Mononuclear cell (primary cell): ENCODE data around the gene IMMP2L. TPM values are rescaled to one million over a fixed set of nuclear protein-coding genes. Genes with fewer than 3 reads are reported as not detected.

Experiments
- H3K27me3 ChIP-seq: 2 replicates; pipeline ENCODE4 v1.6.0; 2011; ENCODE audit warnings: low read length, control low read depth; ENCODE audit not compliant: insufficient read depth
- H3K4me1 ChIP-seq: 2 replicates; pipeline ENCODE4 v1.5.1; 2011; ENCODE audit warnings: mild to moderate bottlenecking, low read length, control low read depth; ENCODE audit not compliant: insufficient read depth
- H3K4me3 ChIP-seq: 2 replicates; pipeline ENCODE4 v1.5.1; 2011; ENCODE audit warnings: mild to moderate bottlenecking, low read length, moderate library complexity
- H3K9me3 ChIP-seq: 2 replicates; pipeline ENCODE4 v1.5.1; 2011; ENCODE audit warnings: low read depth, mild to moderate bottlenecking, control low read depth, low read length
- total RNA-seq: library from RNA; depleted of rRNA; stranded (reverse); fragments of >200 nt; gene quantifications from one replicate; pipeline ENCODE4 v1.2.3, GENCODE V29; 2012

Gene IMMP2L
- total RNA-seq, 1 donor, result 14.6 TPM

GRCh38 chr7:110780712-110781111 is 781.6 kb downstream of the IMMP2L start:
- Histone ChIP-seq H3K4me3 (no peak overlapping the region), H3K4me1 (no peaks in the 10 kb centered on the region), H3K27me3 (no peaks in the 10 kb centered on the region), H3K9me3 (no peaks in the 10 kb centered on the region)

GRCh38 chr7:110779339-110779738 is 783.0 kb downstream of the IMMP2L start:
- no peak overlapping the region for H3K4me3 ChIP-seq
- no peaks in the 10 kb centered on the region for H3K27me3 ChIP-seq
- no peaks in the 10 kb centered on the region for H3K4me1 ChIP-seq
- no peaks in the 10 kb centered on the region for H3K9me3 ChIP-seq

GRCh38 chr7:110775046-110775445 is 787.2 kb downstream of the IMMP2L start:
- Histone ChIP-seq H3K9me3 (no peaks in the 10 kb centered on the region), H3K4me3 (no peak overlapping the region), H3K4me1 (no peaks in the 10 kb centered on the region), H3K27me3 (no peaks in the 10 kb centered on the region)

GRCh38 chr7:110774071-110774470 is 788.2 kb downstream of the IMMP2L start:
- H3K4me3 ChIP-seq, result no peak overlapping the region
- no peaks in the 10 kb centered on the region for H3K27me3 ChIP-seq
- H3K9me3 ChIP-seq, result no peaks in the 10 kb centered on the region
- no peaks in the 10 kb centered on the region for H3K4me1 ChIP-seq

GRCh38 chr7:110772615-110773014 is 789.7 kb downstream of the IMMP2L start:
- Histone ChIP-seq H3K27me3 (no peaks in the 10 kb centered on the region), H3K4me1 (no peaks in the 10 kb centered on the region), H3K9me3 (no peaks in the 10 kb centered on the region), H3K4me3 (no peak overlapping the region)

GRCh38 chr7:110771717-110772116 is 790.6 kb downstream of the IMMP2L start:
- H3K27me3 ChIP-seq, result no peaks in the 10 kb centered on the region
- H3K4me3 ChIP-seq, result no peak overlapping the region
- H3K9me3 ChIP-seq, result no peaks in the 10 kb centered on the region
- no peaks in the 10 kb centered on the region for H3K4me1 ChIP-seq

- Histone ChIP-seq H3K4me3 (no peak overlapping the region), H3K27me3 (no peaks in the 10 kb centered on the region), H3K4me1 (no peaks in the 10 kb centered on the region), H3K9me3 (no peaks in the 10 kb centered on the region)
Observed at GRCh38 chr7:110767550-110768110, 794.7 kb downstream of the IMMP2L start.

GRCh38 chr7:110766864-110767263 is 795.4 kb downstream of the IMMP2L start:
- H3K9me3 ChIP-seq, result no peaks in the 10 kb centered on the region
- H3K27me3 ChIP-seq, result no peaks in the 10 kb centered on the region
- no peaks in the 10 kb centered on the region for H3K4me1 ChIP-seq
- H3K4me3 ChIP-seq, result no peak overlapping the region

- H3K9me3 ChIP-seq, result no peaks in the 10 kb centered on the region
- no peak overlapping the region for H3K4me3 ChIP-seq
- no peaks in the 10 kb centered on the region for H3K4me1 ChIP-seq
- no peaks in the 10 kb centered on the region for H3K27me3 ChIP-seq
Observed at GRCh38 chr7:110764852-110765251, 797.4 kb downstream of the IMMP2L start.

GRCh38 chr7:110762546-110763225 is 799.6 kb downstream of the IMMP2L start:
- Histone ChIP-seq H3K4me1 (no peaks in the 10 kb centered on the region), H3K27me3 (no peaks in the 10 kb centered on the region), H3K9me3 (no peaks in the 10 kb centered on the region), H3K4me3 (no peak overlapping the region)

GRCh38 chr7:110760341-110760740 is 802.0 kb downstream of the IMMP2L start:
- Histone ChIP-seq H3K4me1 (no peaks in the 10 kb centered on the region), H3K27me3 (no peaks in the 10 kb centered on the region), H3K9me3 (no peaks in the 10 kb centered on the region)

GRCh38 chr7:110759069-110759468 is 803.2 kb downstream of the IMMP2L start:
- Histone ChIP-seq H3K4me3 (no peak overlapping the region), H3K9me3 (no peaks in the 10 kb centered on the region), H3K27me3 (no peaks in the 10 kb centered on the region), H3K4me1 (no peaks in the 10 kb centered on the region)

More at GRCh38 chr7:110760341-110760740, 802.0 kb downstream of the IMMP2L start:
- no peak overlapping the region for H3K4me3 ChIP-seq

GRCh38 chr7:110754649-110755048 is 807.6 kb downstream of the IMMP2L start:
- no peaks in the 10 kb centered on the region for H3K4me1 ChIP-seq
- no peak overlapping the region for H3K4me3 ChIP-seq
- H3K9me3 ChIP-seq, result no peaks in the 10 kb centered on the region
- no peaks in the 10 kb centered on the region for H3K27me3 ChIP-seq

GRCh38 chr7:110750931-110751605 is 811.2 kb downstream of the IMMP2L start:
- no peaks in the 10 kb centered on the region for H3K4me1 ChIP-seq
- no peaks in the 10 kb centered on the region for H3K27me3 ChIP-seq
- no peaks in the 10 kb centered on the region for H3K9me3 ChIP-seq
- no peak overlapping the region for H3K4me3 ChIP-seq

- Histone ChIP-seq H3K4me1 (no peaks in the 10 kb centered on the region), H3K27me3 (no peaks in the 10 kb centered on the region), H3K9me3 (no peaks in the 10 kb centered on the region), H3K4me3 (no peak overlapping the region)
Observed at GRCh38 chr7:110733221-110733620, 829.1 kb downstream of the IMMP2L start.

- H3K4me3 ChIP-seq, result no peak overlapping the region
- no peaks in the 10 kb centered on the region for H3K9me3 ChIP-seq
- H3K4me1 ChIP-seq, result no peaks in the 10 kb centered on the region
- no peaks in the 10 kb centered on the region for H3K27me3 ChIP-seq
Observed at GRCh38 chr7:110724811-110725210, 837.5 kb downstream of the IMMP2L start.
